HG02678 (cell line): ENCODE measurements around the gene SMARCA5.
"Not testable (repeated sequence)": the region's sequence is repeated elsewhere in the genome, so short reads cannot be mapped to it uniquely, and the experiment has no call there.

ENCODE experiments used
- ATAC-seq: cut with Tn5 transposase; IDR thresholded peaks from one replicate; pipeline ENCODE4 v1.9.1; 2021; ENCODE audit warnings: mild to moderate bottlenecking, moderate library complexity; ENCODE audit not compliant: unreplicated experiment

SMARCA5 gene

GRCh38 chr4:143513314-143514168 lies at the start of gene SMARCA5:
SMARCA5 (plus strand) TSS chr4:143513702; CDS start chr4:143513925, 223 bp downstream.
- ATAC-seq, result peak; percentile 84

- peak; percentile 83 for ATAC-seq
Measured at GRCh38 chr4:143473334-143474126, 40.0 kb upstream of the SMARCA5 start.

GRCh38 chr4:143477487-143477886 lies 36.0 kb upstream of the SMARCA5 start:
- ATAC-seq, result no peak

GRCh38 chr4:143481361-143481760 lies 32.1 kb upstream of the SMARCA5 start:
- ATAC-seq, result no peak

- ATAC-seq, result peak; percentile 56
Measured at GRCh38 chr4:143482840-143483239, 30.7 kb upstream of the SMARCA5 start.

- no peak for ATAC-seq
Measured at GRCh38 chr4:143486314-143486713, 27.2 kb upstream of the SMARCA5 start.

- ATAC-seq, result no peak
Measured at GRCh38 chr4:143488687-143489086, 24.8 kb upstream of the SMARCA5 start.

- ATAC-seq, result no peak
Measured at GRCh38 chr4:143489106-143489505, 24.4 kb upstream of the SMARCA5 start.

GRCh38 chr4:143498021-143498420 lies 15.5 kb upstream of the SMARCA5 start:
- ATAC-seq, result no peak

- no peak for ATAC-seq
Measured at GRCh38 chr4:143502231-143502630, 11.3 kb upstream of the SMARCA5 start.

- no peak for ATAC-seq
Measured at GRCh38 chr4:143506031-143506430, 7.5 kb upstream of the SMARCA5 start.

- no peak for ATAC-seq
Measured at GRCh38 chr4:143511906-143512305, 1.6 kb upstream of the SMARCA5 start.

GRCh38 chr4:143512978-143513313 lies 556 bp upstream of the SMARCA5 start:
- ATAC-seq, result peak; percentile 36

GRCh38 chr4:143514169-143514495 lies 630 bp downstream of the SMARCA5 start:
- ATAC-seq, result no peak

GRCh38 chr4:143514497-143514896 lies 995 bp downstream of the SMARCA5 start:
- ATAC-seq, result no peak

- ATAC-seq, result no peak
Measured at GRCh38 chr4:143514901-143515300, 1.4 kb downstream of the SMARCA5 start.

GRCh38 chr4:143515905-143516304 lies 2.4 kb downstream of the SMARCA5 start:
- no peak for ATAC-seq

- no peak for ATAC-seq
Measured at GRCh38 chr4:143517764-143518163, 4.3 kb downstream of the SMARCA5 start.

- no peak for ATAC-seq
Measured at GRCh38 chr4:143524211-143524610, 10.7 kb downstream of the SMARCA5 start.

GRCh38 chr4:143528046-143528445 lies 14.5 kb downstream of the SMARCA5 start:
- not testable (repeated sequence) for ATAC-seq

GRCh38 chr4:143531380-143531779 lies 17.9 kb downstream of the SMARCA5 start:
- ATAC-seq, result no peak
